Astrocyte (in vitro differentiated cells and primary cell): Measurements from ENCODE around the gene ULK4. TPM values are rescaled to one million over a fixed set of nuclear protein-coding genes. Genes with fewer than 3 reads are reported as not detected.
A peak's percentile ranks its signal among the peaks of the same experiment; 100 is the strongest.

Experiments used
- DNase-seq: peaks from one replicate; pipeline ENCODE4 v3.0.0-alpha.2; 2010; ENCODE audit warnings: low read depth
- FAIRE-seq: peaks from 2 replicates; lab custom pipeline; 2011; peaks lifted over from hg19 to GRCh38; lab: Jason Lieb, UNC
- H2AFZ ChIP-seq: 2 replicates; pipeline ENCODE4 v1.6.0; 2012; ENCODE audit warnings: low read depth, low read length, inconsistent platforms
- H3K27ac ChIP-seq: 2 replicates; pipeline ENCODE4 v1.5.1; 2011; ENCODE audit warnings: low read depth, low read length, inconsistent platforms
- H3K27me3 ChIP-seq: 2 replicates; pipeline ENCODE4 v1.6.0; 2011; ENCODE audit warnings: low read length, inconsistent platforms; ENCODE audit not compliant: insufficient read depth
- H3K36me3 ChIP-seq: 2 replicates; pipeline ENCODE4 v1.5.1; 2011; ENCODE audit warnings: low read length, inconsistent platforms; ENCODE audit not compliant: insufficient read depth
- H3K4me1 ChIP-seq: 2 replicates; pipeline ENCODE4 v1.5.1; 2011; ENCODE audit warnings: low read length, inconsistent platforms; ENCODE audit not compliant: insufficient read depth
- H3K4me2 ChIP-seq: 2 replicates; pipeline ENCODE4 v1.6.0; 2012; ENCODE audit warnings: low read length, inconsistent platforms
- H3K4me3 ChIP-seq: 2 replicates; pipeline ENCODE4 v1.5.1; 2011; ENCODE audit warnings: low read depth, mild to moderate bottlenecking, low read length, inconsistent platforms; ENCODE audit not compliant: insufficient read depth
- H3K79me2 ChIP-seq: 2 replicates; pipeline ENCODE4 v1.6.0; 2012; ENCODE audit warnings: mild to moderate bottlenecking, low read length, inconsistent platforms; ENCODE audit not compliant: insufficient read depth
- H3K9ac ChIP-seq: 2 replicates; pipeline ENCODE4 v1.6.0; 2012; ENCODE audit warnings: mild to moderate bottlenecking, low read length, inconsistent platforms
- H3K9me3 ChIP-seq: 2 replicates; pipeline ENCODE4 v1.5.1; 2012; ENCODE audit warnings: low read depth, mild to moderate bottlenecking, low read length, inconsistent platforms; ENCODE audit not compliant: insufficient read depth
- H4K20me1 ChIP-seq: 2 replicates; pipeline ENCODE4 v1.6.0; 2012; ENCODE audit warnings: low read length, inconsistent platforms; ENCODE audit not compliant: insufficient read depth
- H3K27ac Mint-ChIP-seq: one replicate; pipeline ENCODE4 v1.8.0; 2021; ENCODE audit warnings: mild to moderate bottlenecking, mixed read lengths; ENCODE audit not compliant: unreplicated experiment
- H3K27me3 Mint-ChIP-seq: one replicate; pipeline ENCODE4 v1.8.0; 2021; ENCODE audit warnings: low read depth, mixed read lengths; ENCODE audit not compliant: unreplicated experiment
- H3K36me3 Mint-ChIP-seq: one replicate; pipeline ENCODE4 v1.8.0; 2021; ENCODE audit warnings: low read depth, mixed read lengths; ENCODE audit not compliant: unreplicated experiment
- H3K4me1 Mint-ChIP-seq: one replicate; pipeline ENCODE4 v1.8.0; 2021; ENCODE audit warnings: low read depth, mixed read lengths; ENCODE audit not compliant: unreplicated experiment
- H3K4me3 Mint-ChIP-seq: one replicate; pipeline ENCODE4 v1.8.0; 2021; ENCODE audit warnings: mild to moderate bottlenecking, moderate library complexity, mixed read lengths; ENCODE audit not compliant: unreplicated experiment
- H3K9me3 Mint-ChIP-seq: one replicate; pipeline ENCODE4 v1.8.0; 2021; ENCODE audit warnings: mild to moderate bottlenecking, mixed read lengths; ENCODE audit not compliant: unreplicated experiment
- EZH2 ChIP-seq: IDR thresholded peaks from 2 replicates; pipeline ENCODE4 v1.6.1; 2012; ENCODE audit warnings: mild to moderate bottlenecking, low read length, inconsistent platforms; ENCODE audit not compliant: insufficient read depth
- total RNA-seq: library from RNA; stranded (reverse); gene quantifications from 2 replicates; pipeline ENCODE4 v1.2.1, GENCODE V29; 2021
- TF ChIP-seq, protein P1 (sequence below): IDR thresholded peaks from 2 replicates; pipeline ENCODE4 v1.5.1; 2011; ENCODE audit warnings: low read depth, mild to moderate bottlenecking, inconsistent platforms, low read length, moderate library complexity; ENCODE audit not compliant: insufficient read depth

Gene ULK4
- total RNA-seq, 1 donor from 2014 or later = 6.6 TPM

DNA sequence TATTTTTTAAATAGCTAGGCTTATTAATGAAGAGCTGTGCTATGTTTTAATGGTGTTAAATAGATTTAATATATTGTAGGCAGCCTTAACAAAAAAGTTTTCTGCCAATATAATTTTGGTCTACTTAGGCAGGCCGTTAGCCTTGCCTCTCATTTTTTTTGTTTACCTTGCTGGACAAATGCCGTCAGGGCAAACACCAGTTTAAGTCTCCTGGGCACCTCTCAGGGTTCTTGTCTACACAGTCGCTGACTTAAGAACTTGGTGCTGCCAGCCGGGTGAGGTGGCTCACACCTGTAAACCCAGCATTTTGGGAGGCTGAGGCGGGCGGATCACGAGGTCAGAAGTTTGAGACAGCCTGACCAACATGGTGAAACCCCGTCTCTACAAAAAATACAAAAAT is 153.3 kb downstream of the ULK4 start:
- Histone ChIP-seq H3K9ac (no peak overlapping the region), H3K4me1 (peaks cover 4% of the 10 kb centered on the region), H3K27ac (no peak overlapping the region), H3K36me3 (no peaks in the 10 kb centered on the region), H3K27me3 (no peaks in the 10 kb centered on the region), H4K20me1 (no peaks in the 10 kb centered on the region), H3K9me3 (no peaks in the 10 kb centered on the region), H3K4me2 (no peak overlapping the region), H3K79me2 (no peaks in the 10 kb centered on the region), H2AFZ (no peak overlapping the region), H3K4me3 (no peak overlapping the region)
- Mint-ChIP-seq H3K27ac (no peak overlapping the region), H3K36me3 (no peaks in the 10 kb centered on the region), H3K27me3 (no peaks in the 10 kb centered on the region), H3K4me3 (no peak overlapping the region), H3K4me1 (peaks cover 7% of the 10 kb centered on the region), H3K9me3 (no peaks in the 10 kb centered on the region)
- FAIRE-seq = no peak
- no peak for TF ChIP-seq EZH2
- TF ChIP-seq, protein P1, sequence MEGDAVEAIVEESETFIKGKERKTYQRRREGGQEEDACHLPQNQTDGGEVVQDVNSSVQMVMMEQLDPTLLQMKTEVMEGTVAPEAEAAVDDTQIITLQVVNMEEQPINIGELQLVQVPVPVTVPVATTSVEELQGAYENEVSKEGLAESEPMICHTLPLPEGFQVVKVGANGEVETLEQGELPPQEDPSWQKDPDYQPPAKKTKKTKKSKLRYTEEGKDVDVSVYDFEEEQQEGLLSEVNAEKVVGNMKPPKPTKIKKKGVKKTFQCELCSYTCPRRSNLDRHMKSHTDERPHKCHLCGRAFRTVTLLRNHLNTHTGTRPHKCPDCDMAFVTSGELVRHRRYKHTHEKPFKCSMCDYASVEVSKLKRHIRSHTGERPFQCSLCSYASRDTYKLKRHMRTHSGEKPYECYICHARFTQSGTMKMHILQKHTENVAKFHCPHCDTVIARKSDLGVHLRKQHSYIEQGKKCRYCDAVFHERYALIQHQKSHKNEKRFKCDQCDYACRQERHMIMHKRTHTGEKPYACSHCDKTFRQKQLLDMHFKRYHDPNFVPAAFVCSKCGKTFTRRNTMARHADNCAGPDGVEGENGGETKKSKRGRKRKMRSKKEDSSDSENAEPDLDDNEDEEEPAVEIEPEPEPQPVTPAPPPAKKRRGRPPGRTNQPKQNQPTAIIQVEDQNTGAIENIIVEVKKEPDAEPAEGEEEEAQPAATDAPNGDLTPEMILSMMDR = no peak
- DNase-seq = no peak

GRCh38 chr3:41808152-41808551 is 153.8 kb downstream of the ULK4 start:
- Histone ChIP-seq H4K20me1 (no peaks in the 10 kb centered on the region), H3K4me3 (no peak overlapping the region), H3K4me1 (peaks cover 4% of the 10 kb centered on the region), H3K9me3 (no peaks in the 10 kb centered on the region), H3K9ac (no peak overlapping the region), H3K27ac (no peak overlapping the region), H3K79me2 (no peaks in the 10 kb centered on the region), H3K36me3 (no peaks in the 10 kb centered on the region), H3K27me3 (no peaks in the 10 kb centered on the region), H2AFZ (no peak overlapping the region), H3K4me2 (no peak overlapping the region)
- peak; percentile 73 for DNase-seq
- H3K9me3 Mint-ChIP-seq = peaks cover under 1% of the 10 kb centered on the region
- peaks cover 7% of the 10 kb centered on the region for H3K4me1 Mint-ChIP-seq
- no peak overlapping the region for H3K4me3 Mint-ChIP-seq
- no peaks in the 10 kb centered on the region for H3K27me3 Mint-ChIP-seq
- FAIRE-seq = peak; percentile 9
- TF ChIP-seq EZH2 = no peak
- TF ChIP-seq, protein P1 = no peak
- H3K27ac Mint-ChIP-seq = no peak overlapping the region
- peaks cover under 1% of the 10 kb centered on the region for H3K36me3 Mint-ChIP-seq

- H3K9ac ChIP-seq = no peak overlapping the region
- no peak overlapping the region for H3K4me3 Mint-ChIP-seq
- no peaks in the 10 kb centered on the region for H3K27me3 Mint-ChIP-seq
Measured at GRCh38 chr3:41794748-41795589, 166.9 kb downstream of the ULK4 start.

More at GRCh38 chr3:41794748-41795589, 166.9 kb downstream of the ULK4 start:
- Histone ChIP-seq H3K36me3 (no peaks in the 10 kb centered on the region), H3K79me2 (no peaks in the 10 kb centered on the region), H3K27me3 (no peaks in the 10 kb centered on the region), H3K9me3 (no peaks in the 10 kb centered on the region), H3K27ac (no peak overlapping the region), H4K20me1 (no peaks in the 10 kb centered on the region), H3K4me2 (no peak overlapping the region), H2AFZ (no peak overlapping the region), H3K4me1 (no peaks in the 10 kb centered on the region), H3K4me3 (no peak overlapping the region)
- FAIRE-seq (no peak), DNase-seq (no peak)
- Mint-ChIP-seq H3K4me1 (no peaks in the 10 kb centered on the region), H3K27ac (no peak overlapping the region), H3K36me3 (peaks cover 6% of the 10 kb centered on the region), H3K9me3 (peaks cover 2% of the 10 kb centered on the region)
- TF ChIP-seq, protein P1 = no peak
- no peak for TF ChIP-seq EZH2
